CD14-positive monocyte (primary cell): ENCODE data around the gene HACD3. TPM values are rescaled to one million over a fixed set of nuclear protein-coding genes. Genes with fewer than 3 reads are reported as not detected.

Source experiments
- DNase-seq, 3 donors: peaks; one replicate each; pipeline ENCODE4 v3.0.0-alpha.2; 2011 to 2022
- H2AFZ ChIP-seq: 2 replicates; pipeline ENCODE4 v1.6.0; 2012; ENCODE audit warnings: mild to moderate bottlenecking, low read depth, low read length, inconsistent platforms; ENCODE audit not compliant: insufficient read depth, poor library complexity, severe bottlenecking
- H3K27ac ChIP-seq, 2 donors: 1 replicate in 1 of 2; 2 replicates in 1 of 2; pipeline ENCODE4 v1.5.1; 2012 to 2013; ENCODE audit warnings: low read length in 2 of 2, control low read depth in 1 of 2, inconsistent platforms in 1 of 2, low read depth in 1 of 2, mild to moderate bottlenecking in 1 of 2
- H3K27me3 ChIP-seq, 2 donors: one replicate each; pipeline versions ENCODE4 v1.6.0 to v1.6.1; 2011 to 2013; ENCODE audit warnings: low read length in 2 of 2; ENCODE audit not compliant: control insufficient read depth in 2 of 2, insufficient read depth in 2 of 2
- H3K36me3 ChIP-seq, 2 donors: replicated peaks in 1 of 2; 1 replicate in 1 of 2; 2 replicates in 1 of 2; pipeline versions ENCODE4 v1.5.1 to v1.6.1; 2012 to 2013; ENCODE audit warnings: low read length in 2 of 2, control low read depth in 1 of 2, inconsistent platforms in 1 of 2, mild to moderate bottlenecking in 1 of 2; ENCODE audit not compliant: insufficient read depth in 2 of 2, control insufficient read depth in 1 of 2
- H3K4me1 ChIP-seq, 2 donors: 1 replicate in 1 of 2; 2 replicates in 1 of 2; pipeline versions ENCODE4 v1.5.1 to v1.6.1; 2012 to 2013; ENCODE audit warnings: low read length in 2 of 2, control low read depth in 1 of 2, inconsistent platforms in 1 of 2, mild to moderate bottlenecking in 1 of 2, moderate library complexity in 1 of 2; ENCODE audit not compliant: insufficient read depth in 2 of 2, control insufficient read depth in 1 of 2
- H3K4me2 ChIP-seq: replicated peaks from 2 replicates; pipeline ENCODE3; 2012; ENCODE audit warnings: low read length, moderate library complexity, mild to moderate bottlenecking; ENCODE audit not compliant: poor library complexity, severe bottlenecking; ENCODE audit errors: extremely low read depth
- H3K4me3 ChIP-seq, 3 experiments: fragments of 200-600 bp in 1 of 3; sonication (generic) in 1 of 3; replicated peaks in 1 of 3; 1 replicate in 2 of 3; 2 replicates in 1 of 3; pipeline ENCODE4 v1.5.1; 2011 to 2013; ENCODE audit warnings: low read length in 3 of 3, mild to moderate bottlenecking in 3 of 3, control low read depth in 2 of 3, low read depth in 2 of 3, inconsistent platforms in 1 of 3, moderate library complexity in 1 of 3
- H3K79me2 ChIP-seq: 2 replicates; pipeline ENCODE4 v1.6.0; 2012; ENCODE audit warnings: mild to moderate bottlenecking, control low read depth, inconsistent platforms, low read length, moderate library complexity; ENCODE audit not compliant: insufficient read depth
- H3K9ac ChIP-seq: 2 replicates; pipeline ENCODE4 v1.6.0; 2017; ENCODE audit warnings: low read length, mild to moderate bottlenecking; ENCODE audit not compliant: insufficient read depth, poor library complexity, severe bottlenecking
- H3K9me3 ChIP-seq, 2 donors: replicated peaks in 1 of 2; 1 replicate in 1 of 2; 2 replicates in 1 of 2; pipeline versions ENCODE4 v1.5.1 to v1.6.1; 2012 to 2013; ENCODE audit warnings: low read length in 2 of 2, control low read depth in 1 of 2; ENCODE audit not compliant: control insufficient read depth in 1 of 2, insufficient read depth in 1 of 2
- H4K20me1 ChIP-seq: 2 replicates; pipeline ENCODE4 v1.6.0; 2012; ENCODE audit warnings: mild to moderate bottlenecking, low read length, control low read depth, moderate library complexity; ENCODE audit not compliant: insufficient read depth
- H3K27ac Mint-ChIP-seq, 7 donors: one replicate each; pipeline ENCODE4 v1.8.0; 2020; ENCODE audit warnings: mild to moderate bottlenecking in 7 of 7, mixed read lengths in 7 of 7, moderate library complexity in 6 of 7, inconsistent platforms in 2 of 7
- H3K27me3 Mint-ChIP-seq, 3 donors: one replicate each; pipeline ENCODE4 v1.8.0; 2021 to 2022; ENCODE audit warnings: low read depth in 3 of 3, mild to moderate bottlenecking in 3 of 3, mixed read lengths in 3 of 3, moderate library complexity in 3 of 3, inconsistent platforms in 1 of 3
- H3K36me3 Mint-ChIP-seq, 2 donors: one replicate each; pipeline ENCODE4 v1.8.0; 2020; ENCODE audit warnings: mixed read lengths in 2 of 2, inconsistent platforms in 1 of 2, mild to moderate bottlenecking in 1 of 2
- H3K4me1 Mint-ChIP-seq: one replicate; pipeline ENCODE4 v1.8.0; 2020; ENCODE audit warnings: mild to moderate bottlenecking, mixed read lengths
- H3K4me3 Mint-ChIP-seq, 2 donors: one replicate each; pipeline ENCODE4 v1.8.0; 2020; ENCODE audit warnings: mild to moderate bottlenecking in 2 of 2, mixed read lengths in 2 of 2, moderate library complexity in 1 of 2
- H3K9me3 Mint-ChIP-seq, 7 donors: one replicate each; pipeline ENCODE4 v1.8.0; 2020 to 2022; ENCODE audit warnings: mixed read lengths in 7 of 7, mild to moderate bottlenecking in 6 of 7, moderate library complexity in 6 of 7, inconsistent platforms in 2 of 7
- WGBS: methylation state at CpG from one replicate; pipeline ENCODE4 v1.1.5; 2013; ENCODE audit warnings: missing lambda C conversion rate; ENCODE audit not compliant: insufficient coverage; 5-methylcytosine and 5-hydroxymethylcytosine counted together
- intact Hi-C, 2 donors: fragments of 100-400 bp; cut with micrococcal nuclease; formaldehyde crosslinking; loops; one replicate each; pipeline versions ENCODE4 v1.15.0 to v1.15.1; 2023
- polyA plus RNA-seq, 3 donors: library from polyadenylated mRNA; depleted of rRNA in 1 of 3; unstranded in 2 of 3; stranded (reverse) in 1 of 3; fragments of 300-500 nt in 2 of 3; fragments of >200 nt in 1 of 3; fragmentation: Illumina TruSeq in 2 of 3; gene quantifications; 1 replicate in 2 of 3; 2 replicates in 1 of 3; pipeline ENCODE4 v1.2.3, GENCODE V29; 2012 to 2021
- TF ChIP-seq, protein P1 (sequence below): fragments of 200-600 bp; IDR thresholded peaks from one replicate; pipeline ENCODE4 v1.8.0; 2022; ENCODE audit warnings: antibody characterized with exemption, mild to moderate bottlenecking

The HACD3 gene
- polyA plus RNA-seq, 3 donors, result 2.4 to 12.1 (median 10.8) TPM

- Mint-ChIP-seq H3K9me3 (no peaks in the 10 kb centered on the region), H3K36me3 (peaks cover 35 to 57% of the 10 kb centered on the region in 2 donors), H3K27ac (no peak overlapping the region), H3K4me1 (no peaks in the 10 kb centered on the region), H3K27me3 (no peaks in the 10 kb centered on the region), H3K4me3 (no peak overlapping the region)
- H3K4me2 ChIP-seq, result no peak overlapping the region
- H3K9ac ChIP-seq, result no peak overlapping the region
- H3K36me3 ChIP-seq, result peaks cover 44 to 81% of the 10 kb centered on the region in 2 donors
- no peaks in the 10 kb centered on the region for H3K27me3 ChIP-seq
- H3K4me3 ChIP-seq, result no peak overlapping the region
- no peaks in the 10 kb centered on the region for H3K4me1 ChIP-seq
- DNase-seq, result no peak
- WGBS, result no CpG with 5 or more reads among the region's 1 CpG
- H3K79me2 ChIP-seq, result peaks cover 21% of the 10 kb centered on the region
- no peaks in the 10 kb centered on the region for H3K9me3 ChIP-seq
- H4K20me1 ChIP-seq, result no peaks in the 10 kb centered on the region
- H3K27ac ChIP-seq, result no peak overlapping the region
- TF ChIP-seq, protein P1, sequence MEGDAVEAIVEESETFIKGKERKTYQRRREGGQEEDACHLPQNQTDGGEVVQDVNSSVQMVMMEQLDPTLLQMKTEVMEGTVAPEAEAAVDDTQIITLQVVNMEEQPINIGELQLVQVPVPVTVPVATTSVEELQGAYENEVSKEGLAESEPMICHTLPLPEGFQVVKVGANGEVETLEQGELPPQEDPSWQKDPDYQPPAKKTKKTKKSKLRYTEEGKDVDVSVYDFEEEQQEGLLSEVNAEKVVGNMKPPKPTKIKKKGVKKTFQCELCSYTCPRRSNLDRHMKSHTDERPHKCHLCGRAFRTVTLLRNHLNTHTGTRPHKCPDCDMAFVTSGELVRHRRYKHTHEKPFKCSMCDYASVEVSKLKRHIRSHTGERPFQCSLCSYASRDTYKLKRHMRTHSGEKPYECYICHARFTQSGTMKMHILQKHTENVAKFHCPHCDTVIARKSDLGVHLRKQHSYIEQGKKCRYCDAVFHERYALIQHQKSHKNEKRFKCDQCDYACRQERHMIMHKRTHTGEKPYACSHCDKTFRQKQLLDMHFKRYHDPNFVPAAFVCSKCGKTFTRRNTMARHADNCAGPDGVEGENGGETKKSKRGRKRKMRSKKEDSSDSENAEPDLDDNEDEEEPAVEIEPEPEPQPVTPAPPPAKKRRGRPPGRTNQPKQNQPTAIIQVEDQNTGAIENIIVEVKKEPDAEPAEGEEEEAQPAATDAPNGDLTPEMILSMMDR, result no peak
- intact Hi-C loops, result no loop called here
- H2AFZ ChIP-seq, result no peak overlapping the region
These were observed 73.3 kb downstream of the HACD3 start for GRCh38 chr15:65603559-65603958.

DNA sequence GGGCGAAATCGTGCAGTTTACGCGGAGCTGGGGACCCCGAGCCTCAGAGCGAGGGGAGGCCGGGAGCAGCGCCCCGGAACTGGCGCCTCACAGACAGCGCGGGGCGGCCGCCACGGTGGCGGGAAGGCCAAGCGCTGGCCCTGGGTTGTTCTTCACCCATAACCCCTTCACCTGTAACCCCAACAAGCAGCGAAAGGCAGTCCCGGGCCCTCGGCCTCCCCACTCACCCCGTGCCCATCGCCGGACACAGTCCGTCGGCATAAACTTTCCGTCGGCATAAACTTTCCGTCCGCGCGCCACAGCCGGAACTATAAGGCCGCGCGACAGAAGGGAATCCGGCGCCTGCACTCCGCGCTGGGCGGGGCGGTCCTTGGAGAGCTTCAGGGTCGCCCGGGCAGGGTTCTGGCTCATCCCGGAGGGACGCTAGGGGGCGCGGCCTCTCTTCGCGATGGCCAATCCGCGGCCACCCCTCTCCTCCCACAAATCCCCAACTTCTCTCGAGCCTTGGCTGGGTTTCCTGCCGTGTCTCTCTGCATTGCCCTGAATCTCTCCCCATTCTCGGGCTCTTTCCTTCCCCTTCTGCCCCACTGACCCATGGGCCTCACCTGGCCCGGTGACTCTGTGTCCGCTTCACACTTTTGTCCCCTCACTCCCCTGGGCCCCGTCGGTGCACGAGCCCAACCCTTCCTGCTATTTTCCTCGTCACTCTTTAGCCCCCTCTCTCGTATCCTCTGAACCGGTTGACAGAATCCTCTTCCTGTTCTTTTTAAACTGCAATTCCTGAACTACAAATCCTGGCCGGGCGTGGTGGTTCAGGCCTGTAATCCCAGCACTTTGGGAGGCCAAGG lies 80.8 kb downstream of the HACD3 start, which contains the start of gene INTS14:
Gene INTS14, minus strand, starts transcription at position 261 of the 848 bp plus-strand sequence. CDS start 3,751 bp downstream, outside the sequence.
- H3K9me3 ChIP-seq, result no peaks in the 10 kb centered on the region
- peaks cover 17 to 20% of the 10 kb centered on the region in 2 donors for H3K4me1 ChIP-seq
- peak within 1 kb of the TSS; percentile 69 to 90 (median 74) for H3K4me3 ChIP-seq
- peaks cover 0 to 10% of the 10 kb centered on the region in 2 donors for H3K36me3 ChIP-seq
- Mint-ChIP-seq H3K27ac (peak within 1 kb of the TSS; percentile 93 to 96 (median 95)), H3K36me3 (peaks cover 0 to 4% of the 10 kb centered on the region in 2 donors), H3K4me1 (peaks cover 25% of the 10 kb centered on the region), H3K4me3 (peak within 1 kb of the TSS; percentile 97 to 99), H3K27me3 (peaks cover 0 to 1% (median 0%) of the 10 kb centered on the region in 3 donors), H3K9me3 (no peaks in the 10 kb centered on the region)
- under 1% methylated on average over 64 of the region's 64 CpGs for WGBS
- no peaks in the 10 kb centered on the region for H4K20me1 ChIP-seq
- peak within 1 kb of the TSS; percentile 70 to 92 for H3K27ac ChIP-seq
- no peaks in the 10 kb centered on the region for H3K27me3 ChIP-seq
- peak within 1 kb of the TSS; percentile 91 for H3K9ac ChIP-seq
- peak; percentile 88 to 92 (median 91) for DNase-seq
- peak within 1 kb of the TSS; percentile 88 for H2AFZ ChIP-seq
- TF ChIP-seq, protein P1, result peak; percentile 60
- intact Hi-C loops, result no loop called here
- H3K79me2 ChIP-seq, result peaks cover 44% of the 10 kb centered on the region
- peak within 1 kb of the TSS; percentile 82 for H3K4me2 ChIP-seq
